MCF 10A (cell line): Measurements from ENCODE around the gene CADPS. TPM values are rescaled to one million over a fixed set of nuclear protein-coding genes. Genes with fewer than 3 reads are reported as not detected.

ENCODE experiments used
- BruUV-seq: library from RNA; stranded (reverse); fragments of 400-500 nt; replicated peaks from 2 replicates; lab custom pipeline; 2021; lab: Mats Ljungman, UMichigan
- CTCF ChIA-PET: fragments of 300-600 bp; sonication (Branson Sonifier 250); formaldehyde crosslinking; extraction: SDS; loops from one replicate; lab custom pipeline; 2021; ENCODE audit warnings: antibody characterized with exemption, inconsistent platforms; lab: Yijun Ruan, JAX
- POLR2A ChIA-PET: fragments of 300-600, 350-650 bp; sonication (Branson Sonifier 250); formaldehyde crosslinking; extraction: SDS; loops from one replicate; lab custom pipeline; 2020; ENCODE audit warnings: antibody characterized with exemption, inconsistent platforms; lab: Yijun Ruan, JAX
- DNase-seq: peaks from one replicate; pipeline ENCODE4 v3.0.0-alpha.2; 2018; ENCODE audit not compliant: unreplicated experiment
- H3K27ac Mint-ChIP-seq: one replicate; pipeline ENCODE4 v1.8.0; 2022; ENCODE audit warnings: mild to moderate bottlenecking, low read depth, mixed read lengths; ENCODE audit not compliant: unreplicated experiment
- H3K27me3 Mint-ChIP-seq: one replicate; pipeline ENCODE4 v1.8.0; 2022; ENCODE audit warnings: mixed read lengths; ENCODE audit not compliant: insufficient read depth, unreplicated experiment
- H3K36me3 Mint-ChIP-seq: one replicate; pipeline ENCODE4 v1.8.0; 2022; ENCODE audit warnings: mild to moderate bottlenecking, moderate library complexity, mixed read lengths; ENCODE audit not compliant: insufficient read depth, unreplicated experiment
- H3K4me1 Mint-ChIP-seq: one replicate; pipeline ENCODE4 v1.8.0; 2022; ENCODE audit warnings: mixed read lengths; ENCODE audit not compliant: insufficient read depth, unreplicated experiment
- H3K4me3 Mint-ChIP-seq: one replicate; pipeline ENCODE4 v1.8.0; 2022; ENCODE audit warnings: mild to moderate bottlenecking, moderate library complexity, mixed read lengths; ENCODE audit not compliant: unreplicated experiment
- H3K9me3 Mint-ChIP-seq: one replicate; pipeline ENCODE4 v1.8.0; 2022; ENCODE audit warnings: mixed read lengths; ENCODE audit not compliant: unreplicated experiment
- intact Hi-C: fragments of 100-400 bp; cut with micrococcal nuclease; formaldehyde crosslinking; loops from 2 replicates; pipeline ENCODE4 v1.14.1; 2022
- total RNA-seq: library from RNA; stranded (reverse); gene quantifications from 2 replicates; pipeline ENCODE4 v1.2.3, GENCODE V29; 2022
- TF ChIP-seq, protein P1 (sequence below): fragments of 200-600 bp; IDR thresholded peaks from one replicate; pipeline ENCODE4 v1.8.0; 2022; ENCODE audit warnings: antibody characterized with exemption, mild to moderate bottlenecking; ENCODE audit not compliant: unreplicated experiment

The CADPS gene
- total RNA-seq, 1 experiment from 2014 or later, result not detected

DNA sequence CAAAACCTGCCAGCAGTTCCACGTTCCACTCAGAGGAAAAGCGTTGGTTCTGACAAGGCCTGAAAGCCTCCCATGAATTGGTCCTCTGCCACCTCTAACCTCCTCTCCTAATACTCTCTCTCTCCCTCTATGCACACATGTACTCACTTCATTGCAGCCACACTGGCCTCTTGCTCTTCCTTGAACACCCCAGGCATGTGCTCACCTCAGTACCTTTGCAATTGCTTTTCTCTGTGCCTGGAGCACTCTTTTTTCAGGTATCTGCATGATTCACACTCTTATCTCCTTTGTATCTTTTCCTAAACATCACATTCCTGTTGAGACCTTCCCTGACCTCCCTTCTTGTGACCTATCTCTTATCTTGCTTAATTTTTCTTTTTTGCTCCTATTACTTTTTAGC lies 323.7 kb downstream of the CADPS start:
- Mint-ChIP-seq H3K4me3 (no peak overlapping the region), H3K27me3 (peaks cover 57% of the 10 kb centered on the region), H3K4me1 (peaks cover 6% of the 10 kb centered on the region), H3K9me3 (no peaks in the 10 kb centered on the region), H3K36me3 (no peaks in the 10 kb centered on the region), H3K27ac (no peak overlapping the region)
- TF ChIP-seq, protein P1, sequence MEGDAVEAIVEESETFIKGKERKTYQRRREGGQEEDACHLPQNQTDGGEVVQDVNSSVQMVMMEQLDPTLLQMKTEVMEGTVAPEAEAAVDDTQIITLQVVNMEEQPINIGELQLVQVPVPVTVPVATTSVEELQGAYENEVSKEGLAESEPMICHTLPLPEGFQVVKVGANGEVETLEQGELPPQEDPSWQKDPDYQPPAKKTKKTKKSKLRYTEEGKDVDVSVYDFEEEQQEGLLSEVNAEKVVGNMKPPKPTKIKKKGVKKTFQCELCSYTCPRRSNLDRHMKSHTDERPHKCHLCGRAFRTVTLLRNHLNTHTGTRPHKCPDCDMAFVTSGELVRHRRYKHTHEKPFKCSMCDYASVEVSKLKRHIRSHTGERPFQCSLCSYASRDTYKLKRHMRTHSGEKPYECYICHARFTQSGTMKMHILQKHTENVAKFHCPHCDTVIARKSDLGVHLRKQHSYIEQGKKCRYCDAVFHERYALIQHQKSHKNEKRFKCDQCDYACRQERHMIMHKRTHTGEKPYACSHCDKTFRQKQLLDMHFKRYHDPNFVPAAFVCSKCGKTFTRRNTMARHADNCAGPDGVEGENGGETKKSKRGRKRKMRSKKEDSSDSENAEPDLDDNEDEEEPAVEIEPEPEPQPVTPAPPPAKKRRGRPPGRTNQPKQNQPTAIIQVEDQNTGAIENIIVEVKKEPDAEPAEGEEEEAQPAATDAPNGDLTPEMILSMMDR, result no peak
- DNase-seq, result no peak
- ChIA-PET POLR2A (no interaction called here), CTCF (interaction anchor here (2.0 kb wide), 1 partner anchor 12 kb away, joined by 8 read pairs; no protein-coding TSS in a partner anchor)
- intact Hi-C loops, result loop anchor here (5.0 kb wide), 1 partner anchor 676 kb away; no protein-coding TSS in a partner anchor
- BruUV-seq, result no TSS peak

DNA sequence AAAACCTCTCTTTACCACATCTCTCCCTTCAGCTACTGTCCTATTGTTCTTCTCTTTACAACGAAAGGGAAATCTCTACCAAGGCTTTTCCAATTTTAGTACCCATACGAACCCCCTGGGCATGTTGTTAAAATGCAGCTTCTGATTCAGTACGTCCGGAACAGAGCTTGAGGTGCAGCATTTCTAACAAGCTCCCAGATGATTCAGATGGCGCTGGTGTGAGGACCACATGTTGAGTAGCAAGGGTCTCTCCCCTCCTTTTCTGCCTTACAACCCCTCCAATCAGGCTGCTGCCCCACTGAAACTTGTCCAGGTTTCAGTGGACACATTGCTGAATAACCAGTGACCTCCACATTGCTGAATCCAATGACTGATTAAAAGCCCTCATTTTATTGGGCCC lies 324.8 kb downstream of the CADPS start:
- no peak for DNase-seq
- H3K4me3 Mint-ChIP-seq, result no peak overlapping the region
- peaks cover 6% of the 10 kb centered on the region for H3K4me1 Mint-ChIP-seq
- no peaks in the 10 kb centered on the region for H3K9me3 Mint-ChIP-seq
- no peak overlapping the region for H3K27ac Mint-ChIP-seq
- ChIA-PET POLR2A (no interaction called here), CTCF (interaction anchor here (0.9 to 2.0 kb wide), 2 partner anchors 11 to 217 kb away, joined by 4 to 8 read pairs; no protein-coding TSS in a partner anchor)
- no peaks in the 10 kb centered on the region for H3K36me3 Mint-ChIP-seq
- H3K27me3 Mint-ChIP-seq, result peaks cover 68% of the 10 kb centered on the region
- intact Hi-C loops, result loop anchor here (5.0 kb wide), 1 partner anchor 677 kb away; no protein-coding TSS in a partner anchor
- BruUV-seq, result no TSS peak
- TF ChIP-seq, protein P1, result no peak

DNA sequence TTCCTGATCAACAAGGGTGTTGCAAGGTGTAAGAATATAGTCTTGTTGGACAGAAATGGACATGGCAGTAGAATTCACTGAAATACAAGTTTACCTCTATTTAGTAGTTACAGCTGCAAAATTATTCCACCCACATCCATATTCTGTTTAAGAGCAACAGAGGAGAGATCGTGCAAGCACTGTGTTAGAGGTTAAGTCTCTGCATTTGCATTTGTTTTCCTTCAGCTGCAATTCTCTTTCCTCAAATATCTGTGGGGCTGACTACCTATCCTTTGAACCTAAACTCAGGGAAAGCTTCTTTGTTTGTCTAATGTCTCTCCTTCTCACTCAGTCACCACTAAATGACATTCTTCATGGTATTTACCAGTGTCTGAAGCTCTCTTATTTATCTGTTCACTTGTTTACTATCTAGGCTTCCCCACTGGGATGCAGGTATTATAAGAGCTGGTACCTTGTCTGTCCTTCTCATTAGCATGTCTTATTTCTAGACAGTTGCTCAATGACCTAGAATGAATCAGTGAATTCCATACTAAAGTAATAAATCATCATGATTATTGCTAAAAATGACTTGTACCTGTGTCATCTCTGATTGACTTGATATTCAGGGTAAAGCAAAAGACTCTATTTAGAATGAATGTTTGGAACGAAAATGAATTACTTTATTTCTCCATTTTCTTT lies 326.5 kb downstream of the CADPS start:
- Mint-ChIP-seq H3K9me3 (no peaks in the 10 kb centered on the region), H3K27ac (no peak overlapping the region), H3K4me1 (peaks cover 6% of the 10 kb centered on the region), H3K27me3 (peaks cover 86% of the 10 kb centered on the region), H3K4me3 (no peak overlapping the region), H3K36me3 (no peaks in the 10 kb centered on the region)
- ChIA-PET CTCF (interaction anchor here (0.5 to 1.9 kb wide), 3 partner anchors 10 to 73 kb away, joined by 3 to 4 read pairs (median 4); no protein-coding TSS in a partner anchor), POLR2A (no interaction called here)
- no TSS peak for BruUV-seq
- DNase-seq, result no peak
- intact Hi-C loops, result no loop called here
- TF ChIP-seq, protein P1, result no peak

DNA sequence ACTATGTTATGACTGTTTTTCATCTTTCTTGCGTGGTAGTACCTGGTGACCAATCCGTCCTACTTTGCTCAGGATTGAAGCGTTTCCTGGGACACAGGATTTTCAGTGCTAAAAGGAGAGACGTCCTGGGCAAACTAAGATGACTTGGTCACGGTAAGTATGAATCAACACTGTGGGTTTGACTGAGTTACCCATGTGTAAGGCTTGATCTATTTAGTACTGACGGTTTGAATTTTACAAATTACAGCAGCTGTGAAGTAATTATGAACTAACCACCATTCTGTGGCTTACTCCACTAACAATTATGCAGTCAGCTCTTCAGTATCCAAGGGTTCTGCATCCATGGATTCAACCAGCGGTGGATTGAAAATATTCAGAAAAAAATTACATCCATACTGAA lies 328.9 kb downstream of the CADPS start:
- H3K27me3 Mint-ChIP-seq, result peaks cover 99% of the 10 kb centered on the region
- no peak overlapping the region for H3K27ac Mint-ChIP-seq
- H3K4me1 Mint-ChIP-seq, result peaks cover 6% of the 10 kb centered on the region
- TF ChIP-seq, protein P1, result no peak
- intact Hi-C loops, result no loop called here
- no peaks in the 10 kb centered on the region for H3K9me3 Mint-ChIP-seq
- H3K4me3 Mint-ChIP-seq, result no peak overlapping the region
- DNase-seq, result no peak
- no TSS peak for BruUV-seq
- POLR2A ChIA-PET, result no interaction called here
- no peaks in the 10 kb centered on the region for H3K36me3 Mint-ChIP-seq
- CTCF ChIA-PET, result interaction anchor here (0.5 to 1.4 kb wide), 4 partner anchors 10 to 599 kb away, joined by 3 to 4 read pairs (median 4); no protein-coding TSS in a partner anchor
